PFSK-1 (cell line): ENCODE measurements around the gene CENPU.

Experiments
- FOXP2 ChIP-seq: optimal IDR thresholded peaks from 2 replicates; pipeline ENCODE3; 2011; ENCODE audit warnings: borderline replicate concordance, control low read depth, inconsistent platforms; ENCODE audit not compliant: insufficient read depth; ENCODE audit errors: extremely low read length, extremely low read depth
- POLR2AphosphoS5 ChIP-seq: IDR thresholded peaks from 2 replicates; pipeline ENCODE4 v1.6.1; 2012; ENCODE audit warnings: low read depth, mild to moderate bottlenecking, control low read depth, low read length, moderate library complexity
- REST ChIP-seq, 2 experiments: IDR thresholded peaks; 2 replicates each; pipeline versions ENCODE4 v1.6.1 to v1.8.0; 2011 to 2012; ENCODE audit warnings: low read depth in 2 of 2, low read length in 2 of 2, control low read depth in 1 of 2, inconsistent platforms in 1 of 2, mild to moderate bottlenecking in 1 of 2, moderate library complexity in 1 of 2; ENCODE audit not compliant: insufficient read depth in 1 of 2
- SIN3A ChIP-seq: IDR thresholded peaks from 2 replicates; pipeline ENCODE4 v1.6.1; 2012; ENCODE audit warnings: mild to moderate bottlenecking, low read length, moderate library complexity, borderline replicate concordance; ENCODE audit not compliant: insufficient read depth
- TAF1 ChIP-seq: IDR thresholded peaks from 2 replicates; pipeline ENCODE4 v1.6.1; 2012; ENCODE audit warnings: low read length, control low read depth, borderline replicate concordance; ENCODE audit not compliant: insufficient read depth

CENPU gene

GRCh38 chr4:184775854-184776555 lies 42.1 kb upstream of the CENPU start:
- TF ChIP-seq POLR2AphosphoS5, result no peak
- TF ChIP-seq REST (IDR thresholded peaks at IDR 0.05; ENCODE audit: insufficient read depth in 1 of 2, low read depth in 2 of 2, low read length in 2 of 2), result no peak
- TF ChIP-seq SIN3A, result no peak
- TF ChIP-seq FOXP2, result no peak
- no peak for TF ChIP-seq TAF1

GRCh38 chr4:184774152-184774551 lies 40.3 kb upstream of the CENPU start:
- TF ChIP-seq TAF1 (no peak), FOXP2 (no peak), POLR2AphosphoS5 (no peak), SIN3A (no peak), REST (IDR thresholded peaks at IDR 0.05; ENCODE audit: insufficient read depth in 1 of 2, low read depth in 2 of 2, low read length in 2 of 2) (no peak)

- TF ChIP-seq POLR2AphosphoS5 (no peak), FOXP2 (no peak), SIN3A (no peak), TAF1 (no peak), REST (IDR thresholded peaks at IDR 0.05; ENCODE audit: insufficient read depth in 1 of 2, low read depth in 2 of 2, low read length in 2 of 2) (no peak)
Measured at GRCh38 chr4:184771416-184771815, 37.5 kb upstream of the CENPU start.

GRCh38 chr4:184769141-184769765 lies 35.4 kb upstream of the CENPU start:
- no peak for TF ChIP-seq TAF1
- no peak for TF ChIP-seq REST (IDR thresholded peaks at IDR 0.05; ENCODE audit: insufficient read depth in 1 of 2, low read depth in 2 of 2, low read length in 2 of 2)
- TF ChIP-seq POLR2AphosphoS5, result no peak
- TF ChIP-seq SIN3A, result no peak
- no peak for TF ChIP-seq FOXP2
